HG02970 (cell line): ENCODE results near the gene LMF1.

Experiments
- ATAC-seq: cut with Tn5 transposase; IDR thresholded peaks from one replicate; pipeline ENCODE4 v1.9.1; 2021; ENCODE audit warnings: mild to moderate bottlenecking, moderate library complexity, moderate number of reproducible peaks; ENCODE audit not compliant: unreplicated experiment, low FRiP score

Gene LMF1

DNA sequence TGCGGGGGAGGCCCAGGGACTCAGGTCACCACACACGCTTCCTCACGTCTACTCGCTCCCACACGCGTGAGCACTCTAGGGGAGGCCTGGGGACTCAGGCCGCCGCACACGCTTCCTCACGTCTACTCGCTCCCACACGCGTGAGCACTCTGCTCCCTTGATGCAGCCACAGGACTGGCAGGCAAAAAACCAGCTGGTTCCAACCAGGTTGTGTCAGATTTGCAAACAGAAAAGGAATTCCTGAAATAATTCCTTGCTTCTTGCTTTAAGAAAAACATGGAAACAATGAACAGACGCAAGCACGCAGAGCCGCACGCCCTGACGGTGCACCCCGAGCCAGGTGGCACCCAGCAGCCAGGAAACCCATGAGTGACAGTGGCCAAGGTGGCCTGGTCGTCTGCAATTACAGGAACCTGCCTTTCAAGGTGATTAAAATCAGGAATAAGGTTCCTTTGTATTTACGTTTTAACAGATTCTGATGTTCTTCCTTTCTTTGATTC lies 37.9 kb downstream of the LMF1 start:
- ATAC-seq = no peak

DNA sequence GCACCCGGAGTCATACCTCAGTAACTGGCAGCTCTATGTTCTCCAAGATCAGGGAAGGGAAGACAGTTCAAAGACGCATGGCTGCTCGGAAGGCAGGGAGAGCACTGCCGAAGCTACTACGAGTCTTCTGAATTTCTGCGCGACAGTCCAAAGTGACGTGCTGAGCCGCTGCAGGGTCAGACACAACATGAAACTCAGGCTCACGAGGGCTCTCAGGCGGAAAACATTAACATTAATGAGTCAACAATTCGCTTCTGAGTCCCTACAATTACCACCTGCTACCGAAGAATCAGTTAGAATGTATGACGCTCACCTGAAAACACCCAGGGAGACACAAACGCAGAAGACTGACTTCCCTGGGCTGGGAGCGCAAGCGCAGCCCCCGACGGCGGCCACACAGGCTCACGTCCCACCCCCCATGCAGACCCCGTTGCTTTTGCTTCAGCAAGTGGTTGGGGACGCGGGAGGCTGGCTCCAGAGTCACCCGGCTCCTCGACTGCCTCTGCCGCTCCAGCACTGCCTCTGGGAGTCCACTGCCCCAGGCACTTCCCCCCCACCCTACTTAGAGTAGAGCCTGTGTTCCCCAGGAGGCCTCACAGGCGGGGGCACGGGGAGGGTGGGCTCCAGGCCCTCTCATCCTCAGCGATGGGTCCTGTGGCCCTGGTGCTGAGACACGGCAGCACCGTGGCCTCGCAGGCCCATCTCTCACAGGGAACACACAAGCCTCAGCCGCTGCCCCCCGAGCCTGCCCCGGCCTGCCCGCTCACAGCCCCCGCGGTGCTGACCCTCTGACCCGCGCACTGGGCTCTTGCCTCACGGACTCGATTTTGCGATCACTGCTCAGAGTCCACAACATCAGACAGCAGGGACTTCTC lies 38.9 kb downstream of the LMF1 start:
- ATAC-seq = no peak

DNA sequence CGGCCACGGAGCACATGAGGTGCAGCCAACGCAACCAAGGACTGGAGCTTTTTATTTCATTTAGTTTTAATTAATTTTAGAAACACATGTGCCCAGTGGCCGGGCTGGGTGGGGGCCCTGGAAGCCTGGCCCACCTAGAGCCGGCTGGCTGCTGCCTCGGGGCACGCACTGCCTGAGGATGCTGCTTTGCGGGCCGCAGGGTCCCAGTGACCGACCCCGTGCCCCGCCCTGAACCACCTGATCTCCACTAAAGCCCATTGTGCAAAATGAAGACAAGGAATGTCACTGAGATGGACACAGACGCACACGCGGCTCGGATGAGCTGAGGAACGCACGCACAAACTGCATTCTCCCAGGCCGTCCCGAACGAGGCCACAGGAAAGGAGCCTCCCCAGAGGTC lies 39.6 kb downstream of the LMF1 start:
- no peak for ATAC-seq

DNA sequence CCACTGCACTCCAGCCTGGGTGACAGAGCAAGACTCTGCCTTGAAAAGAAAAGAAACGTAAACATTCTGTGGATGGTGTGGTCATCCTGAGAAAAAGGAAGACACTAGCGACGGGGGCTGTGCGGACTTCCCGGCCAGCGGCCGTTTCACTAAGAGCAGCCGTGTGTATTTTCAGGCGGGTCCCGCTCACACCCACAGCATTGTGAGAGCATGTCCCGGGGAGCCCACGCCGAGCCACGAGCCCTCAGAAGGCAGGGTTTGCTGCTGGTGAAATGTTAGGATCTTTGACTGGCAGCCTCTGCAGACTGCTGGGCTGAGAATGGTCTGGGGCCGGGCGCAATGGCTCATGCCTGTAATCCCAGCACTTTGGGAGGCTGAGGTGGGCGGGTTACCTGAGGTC lies 40.3 kb downstream of the LMF1 start:
- ATAC-seq = no peak

DNA sequence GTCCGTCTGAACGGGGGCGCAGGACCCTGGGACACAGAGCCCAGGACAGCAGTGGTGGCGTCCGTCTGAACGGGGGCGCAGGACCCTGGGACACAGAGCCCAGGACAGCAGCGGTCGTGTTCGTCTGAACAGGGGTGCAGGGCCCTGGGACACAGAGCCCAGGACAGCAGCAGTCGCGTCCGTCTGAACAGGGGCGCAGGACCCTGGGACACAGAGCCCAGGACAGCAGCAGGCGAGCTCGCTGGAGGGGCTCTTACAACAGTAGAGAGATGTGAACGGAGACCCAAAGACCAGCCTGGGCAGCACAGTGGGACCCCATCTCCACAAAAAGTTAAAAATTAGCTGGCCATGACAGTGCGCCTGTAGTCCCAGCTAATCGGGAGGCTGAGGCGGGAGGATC lies 40.7 kb downstream of the LMF1 start:
- no peak for ATAC-seq

DNA sequence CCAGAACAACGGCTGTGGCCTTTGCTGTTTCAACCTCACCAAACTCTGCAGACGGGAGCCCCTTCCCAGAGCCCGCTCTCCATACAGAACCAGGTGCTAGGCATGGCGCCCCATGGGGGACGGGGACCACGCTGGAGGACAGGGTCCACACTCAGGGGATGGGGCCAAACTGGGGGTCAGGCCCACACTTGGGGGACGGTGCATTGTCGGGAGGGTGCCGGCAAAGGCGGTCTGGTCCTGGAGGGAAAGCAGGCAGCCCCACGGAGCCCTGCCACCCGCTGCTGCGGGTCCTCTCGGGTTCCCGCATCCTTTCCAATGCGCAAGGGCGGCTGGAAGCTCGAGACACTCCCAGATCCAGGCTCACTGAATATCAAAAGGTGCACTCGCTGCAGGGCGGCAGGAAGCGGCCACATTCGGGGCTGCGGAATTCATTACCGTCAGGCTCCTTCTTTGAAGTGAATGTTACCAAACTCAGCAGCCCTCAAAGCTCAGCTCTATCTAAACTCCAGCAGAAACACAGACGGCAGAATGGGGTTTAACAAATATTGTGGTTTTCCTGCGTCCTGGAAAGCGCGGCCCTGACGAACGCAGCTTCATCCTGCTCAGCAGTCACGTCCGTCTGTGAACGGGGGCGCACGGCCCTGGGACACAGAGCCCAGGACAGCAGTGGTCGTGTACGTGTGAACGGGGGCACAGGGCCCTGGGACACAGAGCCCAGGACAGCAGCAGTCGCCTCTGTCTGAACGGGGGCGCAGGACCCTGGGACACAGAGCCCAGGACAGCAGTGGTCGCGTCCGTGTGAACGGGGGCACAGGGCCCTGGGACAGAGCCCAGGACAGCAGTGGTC lies 41.3 kb downstream of the LMF1 start:
- ATAC-seq = no peak

DNA sequence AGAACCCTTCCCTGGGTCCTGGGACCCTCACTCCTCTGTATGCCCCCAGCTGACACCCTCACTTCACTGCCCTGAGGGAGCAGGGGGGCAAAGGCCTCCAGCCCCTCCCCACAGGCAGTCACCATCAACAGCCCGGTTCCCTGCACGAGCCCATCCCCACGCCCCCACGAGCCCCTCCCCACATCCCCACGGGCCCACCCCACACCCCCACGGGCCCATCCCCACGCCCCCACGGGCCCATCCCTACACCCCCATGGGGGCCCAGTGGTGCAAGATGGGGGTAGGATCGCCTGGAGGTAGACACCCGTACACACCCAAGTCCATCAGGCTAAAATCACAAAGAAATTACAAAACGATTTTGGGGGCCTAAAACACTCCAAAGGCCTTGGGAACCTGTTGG lies 42.3 kb downstream of the LMF1 start:
- ATAC-seq = no peak

DNA sequence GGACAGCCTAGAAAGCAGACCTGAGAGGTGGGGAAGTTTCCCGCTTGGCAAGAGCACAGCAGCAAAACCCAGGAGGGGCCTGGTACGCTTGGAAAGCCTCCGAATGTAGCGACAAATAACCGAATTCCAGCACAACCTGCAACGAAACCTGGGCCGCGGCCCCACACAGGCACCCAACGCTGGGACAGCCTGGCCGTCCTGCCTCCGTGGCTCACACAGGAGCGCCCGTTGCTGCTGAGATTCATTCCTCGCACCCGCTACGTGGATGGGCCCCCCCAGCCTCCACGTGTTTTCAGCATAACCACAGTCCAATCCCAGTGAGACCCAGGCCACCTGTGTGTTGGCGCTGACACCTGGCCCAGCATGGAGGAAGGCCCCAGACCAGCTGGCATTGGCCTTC lies 42.9 kb downstream of the LMF1 start:
- ATAC-seq = no peak

DNA sequence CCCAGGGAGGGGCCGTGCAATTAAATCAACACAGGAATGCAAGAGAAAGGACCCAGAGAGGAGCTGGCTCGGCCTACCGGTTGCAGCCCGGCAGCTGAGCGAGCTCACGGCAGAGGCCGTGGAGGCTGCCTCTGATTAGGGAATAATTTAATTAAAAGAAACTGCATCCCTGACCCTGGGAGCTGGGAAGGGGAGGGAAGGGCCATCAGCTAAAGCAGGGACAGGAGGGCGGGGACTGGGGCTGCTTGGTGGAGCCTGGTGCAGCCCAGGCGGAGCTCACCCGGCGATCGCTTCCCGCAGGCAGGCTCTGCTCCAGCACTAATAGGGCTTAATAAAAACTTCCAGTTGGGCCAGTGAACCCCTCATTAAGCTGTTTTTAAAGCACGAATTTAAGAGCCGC lies 43.4 kb downstream of the LMF1 start:
- ATAC-seq = no peak

DNA sequence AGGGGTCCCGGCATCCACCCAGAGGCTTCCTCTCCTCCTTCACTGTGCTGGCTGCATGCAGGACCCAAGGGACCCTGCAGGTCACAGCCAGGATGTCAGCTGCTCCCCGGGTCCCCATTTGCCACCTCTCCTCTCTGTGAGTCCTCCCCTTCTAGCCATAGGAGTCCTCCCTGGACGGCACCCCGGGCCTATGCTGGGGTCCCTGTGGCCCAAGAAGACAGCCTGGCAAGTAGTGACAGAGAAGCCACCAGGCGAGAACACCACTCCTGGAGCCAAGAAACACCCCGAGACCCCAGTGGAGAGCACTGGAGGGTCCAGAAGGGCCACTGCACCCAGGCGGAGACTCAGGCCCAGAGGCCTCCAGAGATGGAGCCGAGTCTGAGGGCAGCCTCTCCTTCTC lies 44.1 kb downstream of the LMF1 start:
- no peak for ATAC-seq

DNA sequence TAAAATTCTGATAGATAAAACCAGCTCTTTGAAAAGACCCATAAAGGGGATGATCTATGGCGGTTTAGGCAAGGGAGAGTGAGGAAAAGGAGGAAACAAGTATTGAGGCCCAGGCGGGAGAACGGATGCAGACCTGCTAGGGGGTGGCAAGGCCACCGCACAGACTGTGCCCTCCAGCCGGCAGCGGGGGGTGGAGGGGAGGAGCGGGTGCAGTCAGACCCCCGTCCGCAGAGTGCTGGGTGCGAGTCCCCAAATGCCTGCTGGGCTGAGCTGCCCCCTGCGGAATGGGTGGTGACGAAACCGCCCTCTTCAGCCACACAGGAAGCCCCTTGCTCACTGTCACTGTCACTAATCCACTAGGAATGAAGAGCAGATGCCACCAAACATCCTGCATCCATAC lies 46.0 kb downstream of the LMF1 start:
- no peak for ATAC-seq

DNA sequence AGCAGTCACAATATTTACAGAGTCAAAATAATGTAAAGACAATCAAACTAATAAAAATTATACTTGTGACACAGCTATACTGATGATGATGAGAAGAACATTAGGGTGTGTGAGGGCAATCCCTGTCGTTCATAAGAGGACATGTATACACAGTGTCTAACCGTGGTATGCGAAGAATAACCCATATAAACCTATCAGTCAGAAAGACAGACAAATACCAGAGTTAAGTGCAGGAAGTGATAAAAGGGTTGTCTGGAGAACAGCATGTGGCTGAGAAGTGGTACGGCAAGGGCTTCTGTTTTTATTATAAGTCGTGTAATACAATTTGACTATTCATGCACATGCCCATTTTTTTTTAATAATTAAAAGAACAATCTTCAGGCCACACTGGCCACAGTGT lies 46.7 kb downstream of the LMF1 start:
- ATAC-seq = no peak

DNA sequence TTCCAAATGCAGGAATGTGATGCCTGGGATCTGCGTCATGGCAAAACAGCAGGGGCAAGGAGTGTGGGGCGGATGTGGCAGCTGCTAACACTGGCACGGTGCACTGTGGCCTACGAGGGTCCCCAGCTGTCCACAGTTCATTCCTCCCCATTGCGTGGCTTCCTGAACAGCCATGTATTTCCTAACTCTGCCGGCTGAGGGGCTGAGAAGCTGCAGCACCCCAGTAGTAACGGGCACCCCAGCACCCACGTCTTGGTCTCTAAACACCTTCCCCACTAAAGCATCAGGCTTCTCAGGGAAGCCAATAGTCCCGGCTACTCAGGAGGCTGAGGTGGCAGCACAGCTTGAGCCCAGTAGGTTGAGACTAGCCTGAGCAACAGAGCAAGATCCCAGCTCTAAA lies 47.6 kb downstream of the LMF1 start:
- ATAC-seq = no peak

DNA sequence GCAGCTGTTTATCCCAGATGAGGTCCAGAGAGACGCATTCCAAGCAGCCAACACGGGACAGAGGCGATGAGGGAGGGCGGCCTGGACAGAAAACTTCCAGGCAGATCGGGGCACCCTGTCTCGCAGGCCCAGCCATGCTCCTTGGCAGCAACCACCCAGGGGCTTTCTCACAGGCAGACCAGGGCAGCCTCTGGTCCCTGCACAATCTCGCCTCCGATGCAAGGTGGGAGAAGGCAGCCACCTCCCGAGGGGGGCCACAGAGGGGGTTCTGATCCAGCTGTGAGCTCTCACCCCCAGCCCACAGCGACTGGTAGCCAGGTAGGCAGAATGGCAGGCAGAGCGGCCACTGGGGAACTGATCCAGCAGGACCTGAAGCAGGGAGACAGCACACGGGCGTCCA lies 48.7 kb downstream of the LMF1 start:
- no peak for ATAC-seq

DNA sequence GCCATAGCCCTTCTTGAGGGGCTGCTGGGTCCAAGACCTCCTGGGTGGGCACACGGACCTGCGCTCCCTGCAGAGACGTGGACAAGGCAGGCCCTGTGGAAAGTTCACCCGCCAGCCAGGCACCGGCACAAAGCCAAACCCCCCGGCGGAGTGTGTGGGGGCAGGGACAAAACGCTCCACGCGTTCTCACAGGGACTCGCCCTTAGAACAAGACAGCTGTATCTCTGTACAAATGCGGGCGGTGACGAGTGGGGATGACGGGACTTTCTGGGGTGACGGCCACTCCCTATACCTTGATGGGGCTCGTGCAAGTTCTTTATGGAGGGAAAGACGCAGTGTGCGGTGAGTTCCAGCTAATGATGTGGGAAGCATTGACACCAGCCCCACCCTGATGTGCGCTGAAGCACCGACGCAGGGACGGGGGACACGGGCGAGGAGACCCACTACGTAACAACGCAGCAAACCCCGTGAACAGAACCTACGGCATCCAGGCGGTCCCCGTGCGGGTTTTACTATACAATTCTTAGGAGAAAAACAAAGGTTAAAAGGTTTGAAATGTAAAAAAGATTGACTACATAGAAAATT lies 49.4 kb downstream of the LMF1 start:
- ATAC-seq = no peak

DNA sequence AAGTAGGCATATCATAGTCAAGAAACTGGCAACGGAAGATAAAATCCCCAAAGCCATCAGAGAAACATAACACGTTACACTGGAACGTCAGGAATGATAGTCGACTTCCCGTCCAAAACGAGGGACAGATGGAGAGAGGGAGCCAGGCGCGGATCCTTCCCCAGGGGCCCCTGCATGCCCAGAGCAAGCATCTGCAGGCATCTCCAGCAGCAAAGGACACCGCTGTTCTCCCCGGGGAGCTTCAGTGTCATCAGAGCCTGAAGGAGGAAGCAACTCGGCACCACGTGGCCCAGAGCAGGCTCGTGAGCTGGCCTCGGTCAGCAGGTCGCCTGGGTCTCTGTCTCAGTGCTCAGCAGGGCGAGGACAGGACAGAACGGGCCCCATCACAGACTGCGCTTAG lies 50.1 kb downstream of the LMF1 start:
- no peak for ATAC-seq

DNA sequence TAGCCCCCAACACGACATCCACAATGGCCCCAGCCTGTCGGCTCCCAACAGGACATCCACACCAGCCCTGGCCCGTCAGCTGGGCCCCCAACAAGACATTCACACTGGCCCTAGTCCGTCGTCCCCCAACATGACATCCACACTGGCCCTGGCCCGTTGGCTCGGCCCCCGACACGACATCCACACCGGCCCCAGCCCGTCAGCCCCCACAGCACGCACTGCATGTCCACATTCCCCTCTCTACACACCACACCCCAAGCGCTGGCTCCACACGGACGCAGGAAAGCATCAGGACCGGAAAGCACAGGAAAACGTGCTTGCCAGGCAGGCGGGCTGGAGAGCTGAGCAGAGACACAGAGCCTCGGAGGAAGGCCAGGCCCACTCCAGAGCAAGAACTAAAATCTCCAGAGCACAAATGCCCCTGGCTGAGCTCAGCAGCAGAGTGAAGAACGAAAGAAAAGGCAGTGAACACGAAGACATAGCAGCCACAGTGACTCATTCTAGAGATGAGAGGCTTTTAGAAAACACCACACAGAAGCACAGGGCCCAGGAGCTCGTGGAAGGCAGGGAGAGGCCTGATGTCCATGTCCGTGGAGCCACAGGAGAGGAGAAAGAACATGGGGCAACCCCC lies 50.6 kb downstream of the LMF1 start:
- ATAC-seq = no peak

DNA sequence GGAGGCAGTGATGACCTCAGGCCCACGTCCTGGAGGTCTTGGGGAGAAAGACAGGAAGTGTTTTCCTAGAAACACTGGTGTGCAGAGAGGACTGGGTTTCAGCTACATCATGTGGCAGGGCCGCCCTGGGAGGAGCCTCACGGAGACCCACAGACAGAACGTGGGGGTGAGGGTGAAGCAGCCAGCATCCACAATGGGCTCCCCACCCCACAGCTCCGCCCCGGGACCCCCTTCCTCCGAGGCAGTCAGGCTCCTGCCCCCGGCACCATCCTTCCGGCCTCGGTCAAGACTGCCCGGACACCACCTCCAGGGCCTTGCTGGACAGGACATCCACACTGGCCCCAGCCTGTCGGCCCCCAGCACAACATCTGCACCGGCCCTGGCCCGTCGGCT lies 51.1 kb downstream of the LMF1 start:
- ATAC-seq = no peak

DNA sequence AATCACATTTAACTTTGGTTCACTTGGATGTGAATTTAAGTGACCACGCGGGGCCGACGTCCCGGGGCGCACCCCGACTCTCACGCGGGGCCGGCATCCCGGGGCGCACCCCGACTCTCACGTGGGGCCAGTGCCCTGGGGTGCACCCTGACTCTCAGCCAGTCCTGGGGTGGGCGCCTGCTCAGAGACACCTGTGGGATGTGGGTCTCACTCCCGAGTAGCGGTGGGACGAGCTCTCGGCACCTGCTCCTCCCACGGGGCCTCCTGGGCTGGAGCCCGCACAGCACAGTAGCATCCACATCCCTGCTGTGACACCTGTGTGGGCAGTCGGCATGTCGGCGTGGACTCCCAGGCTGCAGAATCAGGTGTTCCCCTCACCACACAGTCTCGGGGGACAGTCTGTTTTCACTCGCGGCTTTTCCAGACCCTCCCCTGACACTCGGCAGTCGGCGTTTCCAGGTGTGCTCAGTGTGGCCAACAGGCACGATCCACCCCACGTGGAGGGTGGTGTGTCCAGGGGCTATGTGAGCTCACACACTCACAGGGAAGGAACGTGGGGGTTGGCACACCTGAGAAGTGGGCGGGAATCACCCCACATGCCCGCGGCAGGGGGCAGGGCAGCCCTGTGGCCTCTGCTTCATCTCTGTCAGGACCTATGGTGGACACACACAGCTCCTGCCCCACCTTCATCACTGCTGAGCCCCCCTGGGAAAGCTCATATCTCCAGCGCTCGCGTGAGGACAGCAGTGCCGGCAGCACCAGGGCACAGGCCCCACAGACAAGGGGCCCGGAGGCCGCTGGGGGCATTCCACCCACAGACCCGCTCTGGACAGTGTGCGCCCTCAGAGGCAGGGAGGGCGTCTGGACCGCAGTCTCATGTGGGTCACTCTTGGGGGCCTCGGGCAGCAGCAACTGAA lies 51.8 kb downstream of the LMF1 start:
- no peak for ATAC-seq

DNA sequence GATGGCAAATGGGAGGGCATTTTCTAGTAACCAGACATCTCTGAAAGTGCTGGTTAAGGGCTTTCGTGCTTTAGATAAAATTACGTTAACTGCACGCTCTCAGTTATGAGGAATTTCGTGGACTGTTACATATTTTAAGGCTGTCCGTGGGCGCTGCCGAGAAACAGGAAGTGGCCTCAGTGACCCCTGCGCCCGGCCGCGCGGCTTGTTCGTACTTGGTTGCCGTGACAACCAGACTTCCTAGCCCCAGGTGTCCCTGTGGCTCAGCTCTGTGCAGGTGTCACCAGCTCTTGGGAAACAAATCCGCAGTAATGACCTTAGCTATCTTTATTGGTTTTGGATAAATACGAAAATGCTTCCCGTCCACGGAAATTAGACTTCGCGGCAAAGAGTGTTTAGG lies 52.7 kb downstream of the LMF1 start:
- no peak for ATAC-seq
